GM06990 (cell line): ENCODE results near the gene OR1F1.

Experiments
- DNase-seq: peaks from one replicate; pipeline ENCODE4 v3.0.0-alpha.2; 2011; ENCODE audit not compliant: insufficient read length; ENCODE audit errors: extremely low read depth
- H3K27me3 ChIP-seq: replicated peaks from 2 replicates; pipeline ENCODE4 v1.6.0; 2011; ENCODE audit warnings: low read length; ENCODE audit not compliant: control insufficient read depth, insufficient read depth
- H3K36me3 ChIP-seq: 2 replicates; pipeline ENCODE4 v1.5.1; 2011; ENCODE audit warnings: low read length; ENCODE audit not compliant: control insufficient read depth, insufficient read depth
- H3K4me3 ChIP-seq: replicated peaks from 2 replicates; pipeline ENCODE4 v1.5.1; 2011; ENCODE audit warnings: low read depth, mild to moderate bottlenecking, control low read depth, low read length
- TF ChIP-seq, protein P1 (sequence below): IDR thresholded peaks from 2 replicates; pipeline ENCODE4 v1.5.1; 2011; ENCODE audit warnings: low read length, control low read depth, mild to moderate bottlenecking, inconsistent platforms; ENCODE audit not compliant: insufficient read depth, poor library complexity, severe bottlenecking

The OR1F1 gene

DNA sequence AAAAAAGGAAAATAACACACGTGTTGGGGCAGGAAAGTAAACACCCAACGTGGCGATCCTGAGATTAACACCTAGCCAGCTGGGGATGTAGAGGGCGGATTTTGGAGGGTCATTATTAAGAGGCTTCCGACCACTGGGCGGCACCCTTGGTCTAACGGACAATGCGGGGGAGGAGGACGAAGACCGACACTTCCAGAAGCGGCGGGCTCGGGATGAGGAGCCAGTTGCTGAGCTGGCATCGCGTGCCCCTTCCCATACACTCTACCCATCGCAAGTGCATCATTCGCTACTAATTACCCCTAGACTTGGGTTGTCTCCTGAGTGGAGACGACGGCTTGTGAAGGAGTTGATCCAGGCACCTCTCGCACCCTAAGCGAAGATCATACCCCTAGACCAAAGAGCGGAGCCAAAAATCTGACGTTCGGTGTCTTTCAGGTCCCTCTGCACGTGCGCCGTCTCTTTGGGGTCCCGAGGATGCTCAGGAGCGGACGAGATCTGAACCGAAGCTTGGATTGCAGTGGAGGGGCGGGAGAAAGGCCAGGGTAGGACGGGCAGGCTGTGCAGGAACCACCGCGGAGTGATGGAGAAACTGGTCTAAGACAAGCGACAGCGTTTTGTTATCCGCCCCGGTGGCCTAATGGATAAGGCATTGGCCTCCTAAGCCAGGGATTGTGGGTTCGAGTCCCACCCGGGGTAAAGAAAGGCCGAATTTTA is 35.6 kb upstream of the OR1F1 start:
- TF ChIP-seq, protein P1, sequence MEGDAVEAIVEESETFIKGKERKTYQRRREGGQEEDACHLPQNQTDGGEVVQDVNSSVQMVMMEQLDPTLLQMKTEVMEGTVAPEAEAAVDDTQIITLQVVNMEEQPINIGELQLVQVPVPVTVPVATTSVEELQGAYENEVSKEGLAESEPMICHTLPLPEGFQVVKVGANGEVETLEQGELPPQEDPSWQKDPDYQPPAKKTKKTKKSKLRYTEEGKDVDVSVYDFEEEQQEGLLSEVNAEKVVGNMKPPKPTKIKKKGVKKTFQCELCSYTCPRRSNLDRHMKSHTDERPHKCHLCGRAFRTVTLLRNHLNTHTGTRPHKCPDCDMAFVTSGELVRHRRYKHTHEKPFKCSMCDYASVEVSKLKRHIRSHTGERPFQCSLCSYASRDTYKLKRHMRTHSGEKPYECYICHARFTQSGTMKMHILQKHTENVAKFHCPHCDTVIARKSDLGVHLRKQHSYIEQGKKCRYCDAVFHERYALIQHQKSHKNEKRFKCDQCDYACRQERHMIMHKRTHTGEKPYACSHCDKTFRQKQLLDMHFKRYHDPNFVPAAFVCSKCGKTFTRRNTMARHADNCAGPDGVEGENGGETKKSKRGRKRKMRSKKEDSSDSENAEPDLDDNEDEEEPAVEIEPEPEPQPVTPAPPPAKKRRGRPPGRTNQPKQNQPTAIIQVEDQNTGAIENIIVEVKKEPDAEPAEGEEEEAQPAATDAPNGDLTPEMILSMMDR, result peak; percentile 54
- no peaks in the 10 kb centered on the region for H3K36me3 ChIP-seq
- H3K4me3 ChIP-seq, result peak overlapping the region; percentile 43
- DNase-seq, result peak; percentile 82
- no peaks in the 10 kb centered on the region for H3K27me3 ChIP-seq

DNA sequence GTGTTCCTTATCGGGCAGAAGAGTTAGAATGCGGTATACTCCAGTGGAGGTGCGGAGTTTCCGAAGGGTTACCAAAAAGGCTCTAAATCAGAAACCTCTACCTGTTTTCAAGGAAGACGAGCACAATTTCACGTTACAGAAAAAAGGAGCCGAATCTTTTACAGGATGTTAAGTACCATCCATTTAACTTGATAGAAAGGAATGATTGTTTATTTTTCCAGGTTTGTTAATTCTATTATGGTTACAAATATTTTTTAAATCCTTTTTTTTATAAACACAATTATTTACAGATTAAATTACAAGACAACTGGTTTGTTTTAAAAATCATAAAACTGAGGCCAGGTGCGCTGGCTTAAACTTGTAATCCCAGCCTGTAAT is 35.0 kb upstream of the OR1F1 start:
- DNase-seq, result no peak
- Histone ChIP-seq H3K27me3 (no peaks in the 10 kb centered on the region; the same call in 1 of the 2 replicates), H3K4me3 (no peak overlapping the region), H3K36me3 (no peaks in the 10 kb centered on the region)
- TF ChIP-seq, protein P1, result no peak

DNA sequence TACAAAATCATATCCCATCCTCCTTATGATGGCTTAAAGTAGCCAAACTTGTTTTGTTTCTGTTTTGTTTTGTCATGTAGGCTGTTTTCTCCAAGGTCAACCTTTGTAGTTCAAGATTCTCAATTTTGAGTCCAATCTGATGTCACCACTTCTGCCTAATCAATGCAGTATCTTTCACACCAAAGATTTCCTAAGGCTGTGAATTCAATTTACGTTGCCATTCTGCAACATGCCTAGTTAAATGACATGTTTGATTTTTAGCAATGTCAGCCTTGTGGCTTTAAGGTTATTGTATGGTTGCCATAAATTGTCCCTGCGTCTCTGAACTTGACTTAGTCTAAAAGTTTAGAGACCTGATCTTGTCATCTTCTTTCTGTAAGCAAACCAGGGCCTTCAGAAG is 32.8 kb upstream of the OR1F1 start:
- no peaks in the 10 kb centered on the region; the same call in 1 of the 2 replicates for H3K27me3 ChIP-seq

DNA sequence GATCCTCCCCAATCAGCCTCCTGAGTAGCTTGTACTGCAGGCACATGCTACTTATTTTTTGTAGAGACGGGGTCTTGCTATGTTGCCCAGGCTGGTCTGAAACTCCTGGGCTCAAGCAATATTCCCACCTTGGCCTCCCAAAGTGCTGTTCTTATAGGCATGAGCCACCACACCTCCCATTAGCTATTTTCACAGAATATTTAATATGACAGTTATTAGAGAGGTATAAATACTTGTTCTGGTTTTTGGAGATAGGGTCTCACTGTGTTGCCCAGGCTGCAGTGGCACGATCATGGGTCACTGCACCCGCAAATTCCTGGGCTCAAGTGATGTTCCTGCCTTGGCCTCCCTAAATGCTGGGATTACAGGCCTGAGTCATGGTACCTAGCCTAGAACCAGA is 32.0 kb upstream of the OR1F1 start:
- TF ChIP-seq, protein P1, result no peak
- Histone ChIP-seq H3K27me3 (no peaks in the 10 kb centered on the region; the same call in 1 of the 2 replicates), H3K36me3 (no peaks in the 10 kb centered on the region), H3K4me3 (no peak overlapping the region)
- DNase-seq, result no peak

More for the DNA sequence above, 32.8 kb upstream of the OR1F1 start:
- no peak overlapping the region for H3K4me3 ChIP-seq
- DNase-seq, result no peak
- TF ChIP-seq, protein P1, result no peak
- no peaks in the 10 kb centered on the region for H3K36me3 ChIP-seq

DNA sequence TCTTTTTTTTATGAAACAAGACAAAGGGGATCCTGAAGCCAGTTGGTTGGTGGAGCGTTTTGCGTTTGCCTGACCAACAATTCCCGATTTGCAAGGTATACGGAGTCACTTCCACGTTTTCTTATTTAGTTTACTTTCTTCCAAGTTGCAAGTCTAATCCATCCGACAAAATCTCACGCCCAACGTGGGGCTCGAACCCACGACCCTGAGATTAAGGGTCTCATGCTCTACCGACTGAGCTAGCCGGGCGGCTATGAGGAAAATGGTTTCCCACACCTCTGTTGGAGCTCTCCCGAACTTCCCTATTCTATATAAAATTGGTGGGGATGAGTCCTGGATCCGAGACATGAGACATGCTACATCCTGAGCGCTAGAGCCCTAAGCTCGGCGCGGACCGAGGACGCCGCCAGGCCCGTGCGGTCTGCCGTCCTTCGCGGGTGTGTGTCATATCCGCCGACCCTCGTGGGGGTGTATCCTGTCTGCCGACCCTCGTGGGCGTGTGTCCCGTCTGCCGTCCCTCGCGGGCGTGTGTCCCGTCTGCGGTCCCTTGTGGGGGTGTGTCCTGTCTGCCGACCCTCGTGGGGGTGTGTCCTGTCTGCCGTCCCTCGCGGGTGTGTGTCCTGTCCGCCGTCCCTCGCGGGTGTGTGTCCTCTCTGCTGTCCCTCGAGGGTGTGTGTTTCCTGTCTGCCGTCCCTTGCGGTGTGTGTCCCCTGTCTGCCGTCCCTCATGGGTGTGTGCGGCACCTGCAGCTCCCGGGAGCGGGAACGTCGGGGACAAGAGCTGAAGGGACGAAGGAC is 30.6 kb upstream of the OR1F1 start:
- TF ChIP-seq, protein P1, result no peak
- Histone ChIP-seq H3K27me3 (no peaks in the 10 kb centered on the region; the same call in 1 of the 2 replicates), H3K36me3 (no peaks in the 10 kb centered on the region), H3K4me3 (peak overlapping the region; percentile 65)
- peak; percentile 76 for DNase-seq
